MM.1S (cell line): ENCODE measurements around the gene RNLS.

Source experiments
- EZH2 ChIP-seq: fragments of 300-600 bp; sonication (generic); optimal IDR thresholded peaks from 2 replicates; pipeline ENCODE3; 2017; ENCODE audit warnings: low read depth, mild to moderate bottlenecking, antibody characterized with exemption, low read length, mixed read lengths
- EZH2phosphoT487 ChIP-seq: fragments of 300-600 bp; sonication (generic); IDR thresholded peaks from 2 replicates; pipeline ENCODE4 v1.6.1; 2018; ENCODE audit warnings: antibody characterized with exemption, low read length
- TF ChIP-seq, protein P1 (sequence below): fragments of 300-600 bp; sonication (generic); IDR thresholded peaks from 2 replicates; pipeline ENCODE4 v1.5.1; 2016; ENCODE audit warnings: antibody characterized with exemption, low read length, mixed read lengths

DNA sequence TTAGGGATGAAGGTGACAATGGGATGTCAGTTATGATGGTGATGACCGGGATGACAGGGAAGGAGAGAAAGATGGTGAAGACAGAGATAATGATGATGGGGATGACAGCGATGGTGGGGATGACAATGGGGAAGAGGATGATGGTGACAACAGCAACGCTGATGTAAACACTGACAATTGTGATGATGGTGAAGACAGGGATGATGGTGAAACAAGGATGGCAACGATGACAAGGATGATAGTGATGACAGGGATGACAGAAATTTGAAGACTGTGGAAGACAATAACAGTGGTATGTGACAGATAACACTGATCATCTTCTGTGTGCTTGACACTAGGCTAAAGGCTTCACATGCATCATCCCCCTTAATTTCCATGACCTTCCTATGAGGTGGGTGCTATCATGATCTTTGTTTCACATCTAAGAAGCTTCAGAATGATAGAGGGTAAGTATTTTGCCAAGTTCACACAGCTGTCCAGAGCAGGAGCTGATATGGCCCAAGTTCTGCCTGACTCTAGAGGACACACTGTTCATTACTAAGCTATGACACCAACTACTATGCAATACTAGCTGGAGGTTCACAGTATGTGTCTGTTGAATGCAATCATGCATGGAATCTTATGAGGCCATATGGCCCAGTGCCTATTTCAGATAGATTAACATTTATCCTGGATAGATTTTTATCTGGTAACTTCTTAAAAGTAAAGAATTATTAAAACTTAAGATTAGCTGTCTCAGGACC, 105.6 kb downstream of the RNLS start:
- TF ChIP-seq, protein P1, sequence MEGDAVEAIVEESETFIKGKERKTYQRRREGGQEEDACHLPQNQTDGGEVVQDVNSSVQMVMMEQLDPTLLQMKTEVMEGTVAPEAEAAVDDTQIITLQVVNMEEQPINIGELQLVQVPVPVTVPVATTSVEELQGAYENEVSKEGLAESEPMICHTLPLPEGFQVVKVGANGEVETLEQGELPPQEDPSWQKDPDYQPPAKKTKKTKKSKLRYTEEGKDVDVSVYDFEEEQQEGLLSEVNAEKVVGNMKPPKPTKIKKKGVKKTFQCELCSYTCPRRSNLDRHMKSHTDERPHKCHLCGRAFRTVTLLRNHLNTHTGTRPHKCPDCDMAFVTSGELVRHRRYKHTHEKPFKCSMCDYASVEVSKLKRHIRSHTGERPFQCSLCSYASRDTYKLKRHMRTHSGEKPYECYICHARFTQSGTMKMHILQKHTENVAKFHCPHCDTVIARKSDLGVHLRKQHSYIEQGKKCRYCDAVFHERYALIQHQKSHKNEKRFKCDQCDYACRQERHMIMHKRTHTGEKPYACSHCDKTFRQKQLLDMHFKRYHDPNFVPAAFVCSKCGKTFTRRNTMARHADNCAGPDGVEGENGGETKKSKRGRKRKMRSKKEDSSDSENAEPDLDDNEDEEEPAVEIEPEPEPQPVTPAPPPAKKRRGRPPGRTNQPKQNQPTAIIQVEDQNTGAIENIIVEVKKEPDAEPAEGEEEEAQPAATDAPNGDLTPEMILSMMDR: no peak
- TF ChIP-seq EZH2phosphoT487 (no peak), EZH2 (no peak)
